ENCODE measurements around the gene COL6A3.

The COL6A3 gene, protein sequence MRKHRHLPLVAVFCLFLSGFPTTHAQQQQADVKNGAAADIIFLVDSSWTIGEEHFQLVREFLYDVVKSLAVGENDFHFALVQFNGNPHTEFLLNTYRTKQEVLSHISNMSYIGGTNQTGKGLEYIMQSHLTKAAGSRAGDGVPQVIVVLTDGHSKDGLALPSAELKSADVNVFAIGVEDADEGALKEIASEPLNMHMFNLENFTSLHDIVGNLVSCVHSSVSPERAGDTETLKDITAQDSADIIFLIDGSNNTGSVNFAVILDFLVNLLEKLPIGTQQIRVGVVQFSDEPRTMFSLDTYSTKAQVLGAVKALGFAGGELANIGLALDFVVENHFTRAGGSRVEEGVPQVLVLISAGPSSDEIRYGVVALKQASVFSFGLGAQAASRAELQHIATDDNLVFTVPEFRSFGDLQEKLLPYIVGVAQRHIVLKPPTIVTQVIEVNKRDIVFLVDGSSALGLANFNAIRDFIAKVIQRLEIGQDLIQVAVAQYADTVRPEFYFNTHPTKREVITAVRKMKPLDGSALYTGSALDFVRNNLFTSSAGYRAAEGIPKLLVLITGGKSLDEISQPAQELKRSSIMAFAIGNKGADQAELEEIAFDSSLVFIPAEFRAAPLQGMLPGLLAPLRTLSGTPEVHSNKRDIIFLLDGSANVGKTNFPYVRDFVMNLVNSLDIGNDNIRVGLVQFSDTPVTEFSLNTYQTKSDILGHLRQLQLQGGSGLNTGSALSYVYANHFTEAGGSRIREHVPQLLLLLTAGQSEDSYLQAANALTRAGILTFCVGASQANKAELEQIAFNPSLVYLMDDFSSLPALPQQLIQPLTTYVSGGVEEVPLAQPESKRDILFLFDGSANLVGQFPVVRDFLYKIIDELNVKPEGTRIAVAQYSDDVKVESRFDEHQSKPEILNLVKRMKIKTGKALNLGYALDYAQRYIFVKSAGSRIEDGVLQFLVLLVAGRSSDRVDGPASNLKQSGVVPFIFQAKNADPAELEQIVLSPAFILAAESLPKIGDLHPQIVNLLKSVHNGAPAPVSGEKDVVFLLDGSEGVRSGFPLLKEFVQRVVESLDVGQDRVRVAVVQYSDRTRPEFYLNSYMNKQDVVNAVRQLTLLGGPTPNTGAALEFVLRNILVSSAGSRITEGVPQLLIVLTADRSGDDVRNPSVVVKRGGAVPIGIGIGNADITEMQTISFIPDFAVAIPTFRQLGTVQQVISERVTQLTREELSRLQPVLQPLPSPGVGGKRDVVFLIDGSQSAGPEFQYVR (N-terminal part only)

DNA sequence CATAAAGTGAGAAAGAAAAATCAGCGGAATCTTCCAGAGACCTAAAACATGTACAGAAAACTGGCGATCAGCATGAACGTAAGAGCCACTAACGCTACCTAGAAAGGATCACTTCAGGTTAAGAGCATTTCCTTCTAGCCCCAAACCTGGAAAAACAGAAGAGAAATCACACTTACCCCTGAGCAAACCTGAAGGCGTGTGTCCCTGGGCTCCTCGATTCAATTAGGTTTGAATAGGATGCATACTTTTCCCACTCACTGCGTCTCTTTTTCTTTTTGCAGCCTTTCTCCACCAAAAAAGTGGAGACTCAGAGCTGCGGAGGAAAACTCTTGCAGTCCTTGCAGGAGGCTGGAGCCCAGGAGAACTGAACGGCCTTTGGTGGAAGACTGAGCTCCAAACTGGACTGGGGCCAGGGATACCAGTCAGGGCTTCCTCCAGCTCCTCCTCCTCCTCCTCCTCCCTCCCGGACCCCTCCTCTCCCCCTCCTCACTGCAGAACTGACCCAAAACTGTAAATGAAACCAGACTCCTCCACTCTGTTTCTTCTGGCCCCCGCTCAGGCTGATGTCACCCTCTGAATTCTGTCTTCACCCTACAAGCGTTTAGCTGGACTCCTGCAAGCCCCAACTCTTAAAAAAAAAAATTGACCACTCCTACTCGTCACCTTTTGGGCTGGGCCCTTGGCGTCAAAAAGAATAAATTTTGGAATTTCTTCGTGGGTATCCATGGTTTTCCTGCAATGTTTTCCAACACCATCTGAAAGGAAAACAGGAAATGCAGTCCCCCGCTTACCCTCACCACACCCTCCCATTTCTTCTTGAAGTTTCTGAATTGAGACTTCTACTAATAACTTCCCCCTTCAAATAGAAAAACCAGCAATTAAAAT, at the start of gene COL6A3:
COL6A3 (minus strand) TSS at position 388 of the 885 bp plus-strand sequence. CDS start 17,347 bp downstream, outside the sequence.
- no peak for DNase-seq

DNA sequence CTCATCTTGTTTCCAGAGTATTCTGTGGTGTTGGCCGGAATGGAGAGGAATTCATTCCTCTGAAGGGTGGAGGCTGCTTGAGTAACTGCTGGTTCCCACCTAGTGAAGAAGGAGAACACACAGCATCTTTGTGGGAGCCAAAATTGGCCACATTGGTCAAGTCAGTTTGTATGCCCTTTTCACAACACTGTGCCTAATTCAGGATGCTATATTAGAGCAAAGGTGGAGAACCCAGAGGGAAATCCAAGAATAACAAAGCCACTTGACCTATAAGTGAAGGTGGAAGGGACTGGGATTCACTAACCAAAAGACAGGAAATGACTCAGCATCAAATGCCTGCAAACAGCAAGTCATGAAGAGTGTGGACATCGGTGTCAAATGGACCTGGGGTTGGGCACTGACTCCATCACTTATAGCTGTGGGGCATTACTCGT, 45.8 kb upstream of the COL6A3 start:
- DNase-seq: no peak

DNA sequence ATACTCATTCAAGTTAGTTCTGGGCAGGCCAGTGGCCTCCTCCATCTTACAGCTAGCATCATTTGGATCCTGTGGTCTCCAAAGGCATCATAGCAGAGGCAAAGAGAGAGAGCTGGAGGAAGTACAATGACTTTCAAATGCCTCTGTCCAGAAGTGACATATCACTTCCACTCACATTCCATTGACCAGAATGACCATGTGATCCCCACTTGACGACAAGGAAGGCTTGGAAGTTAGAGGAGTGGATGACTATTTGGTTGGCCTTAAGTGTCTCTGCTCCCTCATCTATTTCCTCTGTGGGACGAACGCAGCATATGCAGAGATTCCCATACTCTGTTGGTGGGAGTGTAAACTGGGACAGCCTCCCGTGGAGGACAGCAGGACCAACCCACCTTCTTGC, 45.3 kb upstream of the COL6A3 start:
- DNase-seq: no peak

DNA sequence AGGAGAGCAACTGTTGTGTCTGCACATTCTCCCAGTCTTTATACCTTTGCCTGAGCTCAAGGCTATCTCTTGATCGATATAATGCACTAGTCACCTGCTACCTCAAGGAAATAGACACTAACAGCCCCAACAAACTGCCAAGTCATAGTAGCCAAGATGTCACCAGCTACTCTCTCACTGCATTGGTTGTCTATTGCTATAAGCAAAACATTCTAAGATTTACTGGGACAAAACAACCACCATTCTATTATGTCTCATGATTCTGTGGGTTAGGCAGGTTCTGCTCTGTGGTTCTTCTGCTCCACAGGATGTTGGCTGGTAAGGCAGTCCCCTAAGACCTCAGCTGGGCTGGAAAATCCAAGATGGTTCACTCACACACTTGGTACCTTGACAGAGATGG, 44.6 kb upstream of the COL6A3 start:
- no peak for DNase-seq

DNA sequence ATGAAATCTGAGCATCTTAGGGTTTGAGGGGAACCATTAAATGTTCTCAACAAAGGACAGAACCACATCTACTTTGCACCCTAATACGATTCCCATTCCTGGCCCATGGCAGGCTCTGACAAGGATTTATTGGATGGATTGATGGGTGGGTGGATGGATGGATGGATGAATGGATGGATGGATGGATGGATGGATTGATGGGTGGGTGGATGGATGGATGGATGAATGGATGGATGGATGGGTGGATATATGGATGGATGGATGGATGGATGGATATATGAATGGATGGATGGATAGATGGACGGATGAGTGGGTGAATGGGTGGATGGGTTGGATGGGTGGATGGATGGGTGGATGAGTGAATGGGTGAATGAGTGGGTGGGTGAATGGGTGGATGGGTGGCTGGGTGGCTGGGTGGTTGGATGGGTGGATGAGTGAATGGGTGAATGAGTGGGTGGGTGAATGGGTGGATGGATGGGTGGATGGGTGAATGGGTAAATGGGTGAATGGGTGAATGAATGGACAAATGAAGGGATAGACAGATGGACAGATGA, 43.5 kb upstream of the COL6A3 start:
- DNase-seq: no peak

DNA sequence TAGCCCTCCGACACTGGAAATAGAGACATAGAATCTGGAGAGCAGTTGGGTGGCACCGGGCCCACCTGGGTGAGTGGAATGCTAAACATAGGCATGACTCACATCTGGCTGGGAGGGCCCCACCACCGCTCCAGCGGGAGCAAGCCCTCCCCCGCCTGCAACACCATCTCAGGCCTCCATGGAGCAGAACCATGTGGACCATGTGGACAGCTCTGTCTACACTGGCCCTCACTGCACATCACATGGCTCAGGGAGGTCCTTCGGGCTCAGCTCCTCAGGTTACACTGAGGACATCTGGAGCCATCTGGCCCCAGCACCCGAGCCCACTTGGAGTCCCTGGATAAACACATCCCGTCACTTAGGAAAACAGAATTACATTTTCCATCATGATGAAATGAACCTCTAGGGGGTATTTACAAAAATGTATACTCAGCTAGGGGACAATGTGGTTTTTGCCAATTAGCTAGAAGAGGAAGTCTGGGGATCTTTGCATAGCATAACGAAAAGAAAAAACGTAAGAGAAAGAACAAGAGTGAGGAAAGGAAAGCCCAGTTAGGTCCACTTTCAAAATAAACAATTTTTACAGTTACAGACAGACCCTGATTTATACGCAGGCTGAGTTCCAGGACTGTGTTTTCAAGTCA, 42.4 kb upstream of the COL6A3 start:
- peak; percentile 55 for DNase-seq

DNA sequence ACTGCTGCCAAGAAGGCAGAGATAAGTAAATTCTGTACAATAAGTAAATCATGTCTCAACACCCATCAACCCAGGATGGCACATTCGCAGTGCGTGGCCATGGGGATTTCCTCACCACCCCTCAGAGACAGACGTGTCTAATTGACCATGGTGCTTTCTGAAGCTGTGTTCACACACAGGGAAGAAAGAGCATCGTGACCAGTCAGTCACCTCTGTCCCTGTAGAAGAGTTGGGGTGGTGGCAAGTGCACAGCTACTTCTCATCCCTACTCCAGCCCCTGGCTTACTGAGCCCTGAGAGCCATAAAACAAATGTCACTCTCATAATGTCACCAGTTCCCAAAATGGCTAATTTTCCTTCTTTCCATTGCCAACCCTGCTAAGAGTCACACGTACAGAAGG, 41.8 kb upstream of the COL6A3 start:
- DNase-seq: no peak

DNA sequence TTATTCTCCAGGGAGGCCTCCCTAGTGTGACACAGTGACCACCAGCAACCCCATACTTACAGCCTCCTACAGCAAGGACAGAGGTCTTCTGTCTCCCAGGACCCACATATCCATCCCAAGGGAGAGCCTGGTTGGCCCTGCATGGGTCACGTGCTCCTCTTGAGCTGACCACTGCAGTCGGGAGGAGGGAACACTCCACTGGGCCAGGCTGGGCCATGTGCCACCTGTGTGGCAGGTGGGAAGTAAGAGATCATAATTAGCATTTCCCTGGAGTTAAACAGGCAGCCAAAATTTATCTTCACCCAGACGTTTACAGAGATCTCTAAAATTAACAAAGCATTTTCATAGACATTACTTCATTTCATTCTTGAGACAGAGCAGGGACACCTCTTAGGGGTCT, 39.7 kb upstream of the COL6A3 start:
- DNase-seq: no peak

DNA sequence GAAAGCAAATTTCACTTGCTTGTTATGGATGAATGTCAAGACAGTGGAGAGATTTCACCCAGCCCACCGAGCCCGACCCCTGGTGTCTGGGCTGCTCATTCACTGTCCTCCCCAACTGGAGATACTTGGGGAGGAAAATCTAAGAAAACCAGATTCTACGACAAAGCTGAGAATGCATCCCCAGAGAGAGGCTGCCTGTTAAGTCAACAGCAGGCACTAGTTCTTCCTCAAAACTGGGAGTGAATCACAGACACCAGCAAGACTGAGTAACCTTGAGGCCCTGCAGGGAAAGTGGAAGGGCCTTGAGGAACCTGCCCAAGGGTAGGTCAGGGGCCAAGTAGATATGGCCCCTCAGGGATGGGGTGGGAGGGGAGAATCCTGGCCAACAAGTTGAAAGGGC, 38.9 kb upstream of the COL6A3 start:
- no peak for DNase-seq

DNA sequence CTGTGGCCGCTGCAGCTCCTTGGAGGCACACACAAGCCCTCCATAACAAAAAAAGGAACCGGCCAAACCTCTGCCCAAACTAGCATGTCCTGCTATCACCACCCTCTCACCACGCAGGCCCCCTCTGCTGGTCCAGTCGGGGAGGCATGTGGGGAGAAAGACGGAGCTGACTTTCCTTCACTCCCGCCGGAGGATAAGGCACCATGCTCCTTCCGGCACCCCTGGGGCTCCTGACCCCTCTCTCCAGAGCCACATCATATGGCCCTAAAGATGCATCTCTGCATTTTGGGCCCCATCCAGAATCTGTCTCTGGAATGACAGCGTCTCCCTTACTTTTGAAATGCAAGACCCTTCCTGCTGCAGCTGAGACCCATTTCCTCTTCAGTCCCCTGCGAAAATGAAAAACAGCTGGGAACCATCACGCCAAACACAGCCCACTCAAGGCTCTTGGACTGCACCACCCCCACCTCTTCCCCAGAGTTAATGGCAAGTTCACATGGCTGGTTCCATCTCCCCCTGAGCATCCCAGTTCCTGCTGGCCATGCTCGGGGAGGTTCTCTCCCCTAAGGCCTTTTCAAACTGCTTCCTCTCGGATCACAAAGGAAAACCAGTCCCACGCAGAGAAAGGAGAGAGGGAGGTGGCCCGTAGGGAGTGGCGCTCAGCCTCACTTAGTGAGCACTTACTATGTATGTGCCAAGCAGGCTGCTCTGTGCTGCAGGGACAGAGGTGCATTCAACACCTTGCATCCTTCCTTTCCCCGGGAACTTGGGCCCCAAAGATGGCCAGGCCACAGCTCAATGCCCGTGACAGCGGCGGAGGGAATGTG, 37.9 kb upstream of the COL6A3 start:
- DNase-seq: no peak

DNA sequence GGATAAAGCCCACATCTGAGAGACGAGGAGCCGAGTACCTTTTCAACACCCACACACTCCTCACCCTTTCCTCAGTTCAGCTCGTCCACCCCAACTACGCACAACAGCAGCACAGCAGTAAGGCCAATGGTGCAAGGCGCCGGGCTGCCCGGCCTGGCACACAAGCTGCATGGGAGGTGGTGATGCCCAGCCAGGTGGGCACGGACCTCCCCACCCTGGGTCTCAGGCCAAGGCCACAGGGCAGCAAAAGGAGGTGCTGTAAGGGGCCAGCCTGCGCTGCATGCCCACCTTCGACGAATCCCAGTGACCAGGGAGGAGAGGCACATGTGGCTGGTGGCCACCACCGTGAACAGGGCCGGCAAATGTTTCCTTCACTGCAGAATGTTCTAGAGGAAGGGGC, 36.6 kb upstream of the COL6A3 start:
- DNase-seq: no peak

DNA sequence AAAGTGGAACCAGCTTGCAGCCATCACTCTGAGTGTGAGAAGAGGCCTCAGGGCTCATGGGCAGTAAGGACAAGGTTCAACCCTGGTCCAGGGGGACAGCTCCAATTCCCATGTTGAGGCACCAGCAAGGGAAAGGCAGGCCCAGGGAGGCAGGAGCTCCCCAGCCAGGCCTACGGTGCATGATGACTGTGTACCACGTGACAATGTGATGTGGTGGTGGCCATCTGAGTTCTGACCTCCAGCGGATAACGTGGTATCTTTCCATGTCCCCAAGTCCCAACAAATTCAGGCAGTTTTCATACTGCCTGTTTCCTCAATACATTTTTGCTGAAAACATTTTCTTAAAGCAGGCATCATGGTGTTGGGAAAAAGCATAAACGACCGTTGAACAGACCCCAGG, 36.1 kb upstream of the COL6A3 start:
- no peak for DNase-seq

DNA sequence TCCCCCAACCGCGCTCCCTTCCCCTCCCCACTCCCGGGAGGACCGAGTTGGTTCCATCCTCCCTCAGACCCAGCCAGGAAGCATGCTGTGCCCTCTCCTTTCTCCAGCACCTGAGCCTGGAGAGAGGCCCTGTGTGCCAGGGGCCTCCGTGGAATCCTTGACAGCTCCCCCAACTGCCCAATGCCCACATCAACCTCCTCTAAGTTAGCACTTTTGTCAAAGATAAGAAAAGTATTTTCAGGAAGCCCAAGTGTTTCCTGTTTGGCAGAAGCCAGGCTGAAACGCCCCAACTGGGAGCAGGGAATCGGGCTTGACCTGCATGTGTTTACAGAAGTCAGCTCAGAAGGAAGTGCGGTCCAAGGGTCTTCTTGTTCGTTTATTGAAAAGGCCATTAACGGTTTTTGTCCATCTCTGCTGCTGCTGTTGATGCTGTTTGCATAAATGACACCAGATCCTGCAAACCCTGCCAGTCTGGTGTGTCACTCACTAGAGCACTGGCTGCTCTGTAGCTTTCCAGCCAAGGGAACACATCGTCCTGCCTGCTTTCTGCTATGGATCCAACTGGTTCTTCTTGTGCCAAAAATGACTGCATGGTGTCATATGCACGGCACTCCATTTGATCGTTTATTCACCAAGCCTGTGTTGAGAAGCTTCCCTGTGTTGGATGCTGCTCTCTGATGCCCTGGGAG, 35.4 kb upstream of the COL6A3 start:
- DNase-seq: peak; percentile 9

DNA sequence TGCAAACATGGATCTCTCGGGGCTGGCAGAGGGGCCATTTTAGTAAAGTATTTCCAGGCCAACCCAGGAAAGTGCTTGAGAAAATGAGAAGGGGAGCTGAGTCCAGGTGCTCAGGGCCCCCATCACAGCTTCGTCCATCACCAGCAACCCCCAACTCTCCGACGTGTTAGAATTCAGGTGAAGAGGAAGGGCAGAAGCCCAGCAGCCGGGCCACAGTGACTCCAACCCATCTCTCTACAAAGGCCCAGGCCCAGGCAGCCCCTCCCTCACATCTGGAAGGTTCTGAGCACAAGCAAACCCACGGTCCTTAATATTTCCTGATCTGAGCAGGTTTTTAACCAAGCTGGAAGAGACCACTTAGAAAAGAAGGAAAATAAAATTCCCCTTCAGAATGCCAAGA, 34.7 kb upstream of the COL6A3 start:
- DNase-seq: no peak

DNA sequence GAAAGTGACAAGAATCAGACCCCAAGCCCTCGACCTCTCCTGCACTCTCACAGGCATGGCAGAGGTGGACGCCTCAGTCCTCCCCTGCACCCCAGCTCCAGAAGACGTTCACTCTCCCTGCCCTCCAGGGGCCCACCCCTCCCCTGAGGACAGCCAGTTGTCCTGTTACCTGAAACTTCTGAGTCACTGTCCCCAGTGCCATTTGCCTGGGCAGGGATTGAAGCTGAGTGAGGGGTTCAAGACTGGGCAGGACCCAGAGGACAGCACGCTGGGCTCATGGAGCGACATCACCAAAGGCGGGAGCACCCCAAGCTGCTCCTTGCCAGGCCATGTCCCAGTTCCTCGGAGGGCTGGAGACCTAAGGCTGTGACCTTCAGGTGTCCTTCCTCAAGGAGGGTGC, 34.2 kb upstream of the COL6A3 start:
- DNase-seq: no peak

DNA sequence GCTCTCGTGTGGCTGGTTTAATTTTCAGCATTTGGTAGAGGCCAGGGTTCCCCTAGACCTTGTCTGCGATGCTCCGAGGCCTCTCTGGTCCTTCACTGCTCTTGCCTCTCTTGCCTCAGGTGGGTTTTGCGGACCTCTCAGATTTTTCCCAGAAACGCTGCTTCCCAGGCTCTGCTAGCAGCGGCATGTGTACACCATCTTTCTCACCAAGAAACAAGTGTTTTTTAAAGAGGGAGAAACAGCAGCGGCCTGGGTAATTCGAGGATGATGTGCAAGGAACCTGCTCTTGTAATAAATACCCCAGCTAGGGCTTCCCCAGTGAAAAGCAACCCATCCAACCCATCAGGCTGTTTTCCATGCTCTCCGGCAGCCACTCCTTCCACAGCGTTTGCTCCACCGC, 33.5 kb upstream of the COL6A3 start:
- no peak for DNase-seq

DNA sequence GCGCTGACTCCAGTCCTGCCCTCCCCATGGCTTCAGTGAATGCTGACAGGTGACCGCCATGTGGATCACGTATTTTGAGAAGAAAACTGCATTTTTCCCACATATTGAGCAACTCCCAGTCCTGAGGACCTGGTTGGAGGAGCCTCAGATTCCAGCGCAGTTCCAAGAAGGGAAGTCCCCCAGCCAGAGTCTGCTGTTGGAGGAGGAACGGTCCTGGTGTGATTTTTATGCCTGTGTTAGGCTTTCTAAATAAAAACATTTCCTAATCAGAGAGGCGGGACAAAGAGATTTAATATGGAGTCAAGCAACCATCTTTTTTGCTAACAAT, 32.3 kb upstream of the COL6A3 start:
- no peak for DNase-seq

DNA sequence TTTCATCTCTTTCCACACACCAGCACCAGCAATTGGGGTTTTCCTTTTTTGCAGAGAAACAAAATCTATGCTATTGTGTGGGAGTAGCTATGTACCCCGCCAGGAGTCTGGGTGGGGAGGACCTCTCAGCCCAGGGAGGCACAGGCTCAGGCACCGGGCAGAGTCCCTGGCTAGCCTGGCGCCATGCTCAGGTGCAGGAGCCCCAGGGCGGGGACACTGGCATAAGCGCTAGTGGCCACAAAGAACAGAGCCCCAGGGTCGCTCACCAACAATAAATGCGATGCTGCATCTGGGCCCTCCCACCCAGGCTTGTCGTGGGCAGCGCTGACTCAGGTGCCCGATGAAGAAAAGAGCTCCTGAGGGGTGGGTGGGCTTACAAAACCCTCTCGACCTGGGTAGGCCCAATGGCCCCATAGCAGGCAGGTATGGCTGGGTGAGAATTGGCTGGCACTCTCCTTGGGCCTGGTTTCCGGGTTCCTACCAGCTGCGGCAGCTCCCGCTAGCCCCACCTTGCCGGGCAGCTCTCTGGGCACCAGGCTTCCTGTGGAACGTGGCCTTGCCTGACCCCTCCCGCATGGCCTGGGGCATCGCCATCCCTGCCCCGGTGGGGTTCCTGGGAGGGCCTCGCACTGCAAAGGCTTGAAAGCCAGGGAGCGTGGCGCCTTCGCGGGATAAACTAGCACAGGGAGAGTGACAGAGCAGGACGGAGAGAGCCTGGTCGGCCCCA, 31.8 kb upstream of the COL6A3 start:
- no peak for DNase-seq

DNA sequence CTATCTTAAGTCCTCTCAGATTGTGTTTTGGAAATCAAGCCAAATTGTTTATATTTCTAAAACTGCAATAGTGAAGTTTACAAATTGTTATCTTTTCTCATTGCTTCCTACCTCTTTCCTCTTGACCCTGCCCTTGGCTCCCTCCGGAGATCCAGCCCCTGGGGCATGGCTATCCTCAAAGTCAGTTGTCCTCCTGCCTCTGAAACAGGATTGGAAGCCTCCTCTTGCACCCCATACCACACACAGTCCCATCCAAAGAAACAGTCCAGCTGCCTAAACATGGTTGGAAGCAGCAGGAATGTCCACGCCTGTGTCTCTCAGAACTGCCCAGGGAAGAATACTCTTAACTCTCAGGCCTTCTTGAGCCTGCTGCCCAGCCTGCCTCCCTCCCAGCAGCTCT, 30.1 kb upstream of the COL6A3 start:
- DNase-seq: no peak

Data from NCI-H1092 treated with DMSO at 0.1 percent for 48 hours (cell line).